Ecto neural progenitor cell (in vitro differentiated cells): ENCODE measurements around the gene SKIL.

Experiments used
- DNase-seq: peaks from one replicate; pipeline ENCODE4 v3.0.0-alpha.2; 2018; ENCODE audit warnings: low spot score

SKIL gene

GRCh38 chr3:170437696-170438407, 80.3 kb downstream of the SKIL start:
- no peak for DNase-seq

- DNase-seq, result no peak
Observed at GRCh38 chr3:170438836-170439235, 81.3 kb downstream of the SKIL start.

GRCh38 chr3:170440344-170440743, 82.8 kb downstream of the SKIL start:
- DNase-seq, result no peak

- no peak for DNase-seq
Observed at GRCh38 chr3:170441412-170441811, 83.9 kb downstream of the SKIL start.

- no peak for DNase-seq
Observed at GRCh38 chr3:170442947-170443346, 85.4 kb downstream of the SKIL start.

GRCh38 chr3:170443457-170443856, 85.9 kb downstream of the SKIL start:
- DNase-seq, result no peak
